ENCODE data around the gene CDK3.

Gene CDK3

GRCh38 chr17:76014100-76014924 lies 13.7 kb downstream of the CDK3 start:
- peak; percentile 68 for DNase-seq (ENCODE audit: low spot score)

GRCh38 chr17:76014925-76015261 lies 14.2 kb downstream of the CDK3 start:
- no peak for DNase-seq (ENCODE audit: low spot score)

- DNase-seq (ENCODE audit: low spot score), result no peak
Observed at GRCh38 chr17:76017481-76018339, 17.1 kb downstream of the CDK3 start.

DNA sequence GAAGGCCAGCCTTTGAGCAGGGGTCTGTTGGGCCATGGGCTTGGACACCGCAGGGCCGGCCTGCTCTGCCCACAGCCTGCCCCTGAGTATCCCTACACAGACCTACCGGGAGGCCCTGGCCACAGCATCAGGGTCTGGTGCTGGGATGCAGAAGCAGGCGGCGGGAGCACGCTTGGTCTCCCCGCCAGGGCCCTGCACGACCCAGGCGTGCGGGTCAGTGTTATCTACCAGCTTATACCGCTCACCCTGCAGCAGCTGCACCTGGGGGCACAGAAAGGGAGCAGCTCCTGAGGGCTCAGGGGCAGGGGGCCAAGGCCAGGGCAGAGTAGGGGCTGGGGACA lies 17.7 kb downstream of the CDK3 start:
- no peak for DNase-seq (ENCODE audit: low spot score)

- DNase-seq (ENCODE audit: low spot score), result no peak
Observed at GRCh38 chr17:76018801-76019200, 18.1 kb downstream of the CDK3 start.

DNA sequence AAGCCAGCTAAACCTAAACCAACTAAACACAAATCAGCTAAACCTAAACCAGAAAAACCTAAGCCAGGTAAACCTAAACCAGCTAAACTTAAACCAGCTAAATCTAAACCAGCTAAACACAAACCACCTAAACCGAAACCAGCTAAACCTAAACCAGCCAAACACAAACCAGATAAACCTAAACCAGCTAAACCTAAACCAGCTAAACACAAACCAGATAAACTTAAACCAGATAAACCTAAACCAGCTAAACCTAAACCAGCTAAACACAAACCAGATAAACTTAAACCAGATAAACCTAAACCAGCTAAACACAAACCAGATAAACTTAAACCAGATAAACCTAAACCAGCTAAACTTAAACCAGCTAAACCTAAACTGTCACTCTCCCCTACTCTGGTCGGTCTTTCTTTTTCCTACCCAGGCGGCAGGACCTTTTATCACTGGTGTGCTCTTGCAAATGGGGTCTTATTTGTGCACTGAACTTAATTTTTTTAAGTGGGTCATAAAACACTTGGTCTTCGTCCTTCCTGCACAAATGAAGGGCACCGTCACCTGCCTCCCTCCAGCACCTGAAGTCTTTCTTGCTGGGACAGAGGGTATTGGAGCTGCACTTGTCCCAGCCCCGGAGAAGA lies 19.3 kb downstream of the CDK3 start:
- DNase-seq (ENCODE audit: low spot score), result no peak

DNA sequence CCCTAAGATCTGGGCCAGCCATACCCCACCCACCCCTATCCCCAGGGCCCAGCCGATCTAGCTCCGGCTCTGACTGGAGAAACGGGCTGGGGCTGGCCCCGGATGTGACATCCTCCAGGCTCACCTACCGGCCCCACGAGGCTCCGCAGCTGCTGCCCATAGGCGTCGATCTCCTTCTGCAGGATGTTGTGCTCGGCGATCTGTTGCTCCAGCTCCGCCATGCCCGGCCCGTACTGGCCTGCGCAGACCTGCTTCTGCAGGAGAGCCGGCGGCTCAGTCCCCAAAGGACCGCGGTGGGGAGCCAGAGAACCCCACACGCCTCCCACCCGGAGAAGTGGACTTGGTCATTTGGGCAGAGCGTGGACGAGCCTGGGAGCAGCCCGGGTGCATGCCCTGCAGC lies 21.6 kb downstream of the CDK3 start:
- DNase-seq (ENCODE audit: low spot score), result no peak

DNA sequence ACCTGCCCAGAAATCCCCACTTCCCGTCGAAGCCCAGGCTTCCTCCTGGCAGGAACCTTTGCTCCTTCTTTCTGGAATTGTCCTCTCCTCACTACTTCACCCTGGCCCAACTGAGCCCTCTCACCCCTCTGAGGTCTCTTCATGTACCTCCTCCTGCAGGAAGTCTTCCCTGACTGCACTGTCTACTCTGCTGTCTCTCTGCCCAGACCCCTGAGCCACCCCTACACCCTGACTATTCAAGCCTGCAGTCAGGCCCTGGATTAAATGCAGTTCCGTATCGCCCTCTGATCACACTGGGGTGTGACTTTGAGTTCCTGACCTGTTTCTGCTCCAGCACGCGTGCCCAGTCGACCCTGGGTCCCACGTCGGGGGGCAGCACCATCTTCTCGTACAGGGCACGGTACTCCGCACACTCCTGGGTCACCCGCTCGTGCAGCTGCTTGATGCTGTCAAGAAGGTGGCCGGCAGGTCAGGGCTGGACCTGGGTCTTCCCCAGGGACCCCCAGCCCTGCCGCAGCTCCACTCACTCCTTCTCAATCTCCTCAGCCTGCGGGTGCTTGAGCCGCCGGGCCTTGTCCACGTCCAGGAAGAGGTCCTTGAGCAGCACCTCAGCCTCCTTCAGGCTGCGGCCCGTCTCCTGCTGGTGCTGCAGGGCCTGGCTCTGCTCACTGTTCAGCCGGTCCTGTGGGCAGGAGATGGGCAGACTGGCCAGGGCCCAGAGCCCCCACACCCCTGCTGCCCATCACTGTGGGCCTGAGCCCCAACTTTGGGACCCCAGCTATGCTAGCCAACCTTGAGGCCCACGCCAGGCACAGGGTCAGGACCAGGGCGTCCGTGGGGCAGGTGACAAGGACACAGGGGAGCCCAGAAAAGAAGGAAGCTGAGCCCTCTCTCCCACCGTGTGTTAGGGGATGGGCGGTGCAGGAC lies 22.6 kb downstream of the CDK3 start:
- no peak for DNase-seq (ENCODE audit: low spot score)

DNA sequence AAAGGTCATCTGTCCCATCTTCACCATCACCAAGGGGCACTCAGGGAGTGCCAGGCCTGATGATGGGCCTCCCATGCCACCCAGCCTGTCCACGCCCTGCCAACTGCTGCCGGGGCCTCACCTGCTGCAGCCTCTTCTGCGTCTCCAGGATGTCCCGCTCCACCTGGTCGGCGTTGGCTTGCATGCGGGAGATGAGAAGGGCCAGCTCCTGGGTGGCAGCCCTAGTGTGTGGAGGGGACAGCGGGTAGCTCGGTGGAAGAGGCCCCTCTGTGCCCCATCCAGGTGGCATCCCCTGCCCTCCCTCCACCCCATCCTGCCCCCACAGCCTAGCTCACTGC lies 23.2 kb downstream of the CDK3 start:
- no peak for DNase-seq (ENCODE audit: low spot score)

GRCh38 chr17:76024353-76024752 lies 23.7 kb downstream of the CDK3 start:
- DNase-seq (ENCODE audit: low spot score), result no peak

GRCh38 chr17:76025294-76025693 lies 24.6 kb downstream of the CDK3 start:
- no peak for DNase-seq (ENCODE audit: low spot score)

DNA sequence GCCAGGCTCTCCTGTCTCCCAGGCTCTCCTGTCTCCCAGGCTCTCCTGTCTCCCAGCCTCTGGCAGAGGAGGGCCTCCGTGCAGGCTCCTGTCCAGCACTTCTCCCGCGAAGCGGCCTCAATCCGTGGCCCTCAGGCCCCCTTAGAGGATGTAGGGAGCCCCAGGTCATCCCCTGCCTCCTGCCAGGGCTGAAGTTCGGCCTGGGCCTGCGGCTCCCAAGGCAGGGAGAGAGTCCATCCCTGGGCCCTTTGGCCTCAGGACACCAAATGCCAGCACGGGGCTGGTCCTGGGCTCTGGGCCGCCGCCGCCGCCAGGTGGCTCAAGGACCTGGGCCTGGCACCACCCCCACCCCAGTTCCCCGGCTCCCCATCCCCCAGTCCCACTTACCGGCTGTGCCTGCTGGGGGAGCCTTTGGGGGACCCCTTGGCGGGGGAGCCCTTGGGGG lies 26.1 kb downstream of the CDK3 start:
- no peak for DNase-seq (ENCODE audit: low spot score)

DNA sequence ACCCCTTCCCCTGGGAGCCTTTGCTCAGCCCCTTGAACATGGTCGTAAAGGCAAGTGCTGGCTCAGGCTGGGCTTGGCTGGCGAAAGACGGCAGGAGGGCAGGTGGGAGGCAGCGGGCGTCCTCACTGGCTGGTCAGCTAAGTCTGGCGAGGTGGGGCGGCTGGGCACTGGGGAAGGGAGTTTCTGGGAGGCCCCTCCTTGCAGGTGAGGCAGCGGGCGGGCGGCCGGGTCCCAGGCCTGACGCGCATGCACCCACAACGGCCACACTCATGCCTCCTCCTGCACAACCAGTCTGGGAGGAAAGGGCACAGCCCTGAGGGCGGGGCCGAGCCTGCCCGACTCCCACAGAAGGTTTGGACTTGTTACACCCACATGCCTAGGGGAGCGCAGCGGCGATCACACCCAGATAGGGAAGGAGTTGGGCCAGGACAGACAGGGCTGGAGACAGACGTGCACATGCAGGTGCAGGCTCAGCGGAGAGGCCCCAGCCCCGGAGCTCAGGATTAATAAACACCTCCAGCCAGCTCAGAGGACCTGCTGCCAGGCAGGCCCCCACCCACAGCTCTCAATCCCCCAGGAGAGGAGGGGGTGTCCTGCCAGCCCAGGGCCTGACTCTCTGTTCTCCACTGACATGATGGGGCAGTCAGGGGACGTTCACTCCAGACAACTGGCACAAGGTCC lies 26.6 kb downstream of the CDK3 start, which contains the start of gene EVPL:
Gene EVPL (minus strand): TSS at position 148 of the 681 bp plus-strand sequence. CDS start 108 bp downstream, at position 40.
- DNase-seq (ENCODE audit: low spot score), result no peak

- no peak for DNase-seq (ENCODE audit: low spot score)
Observed at GRCh38 chr17:76032073-76032779, 31.6 kb downstream of the CDK3 start.

DNA sequence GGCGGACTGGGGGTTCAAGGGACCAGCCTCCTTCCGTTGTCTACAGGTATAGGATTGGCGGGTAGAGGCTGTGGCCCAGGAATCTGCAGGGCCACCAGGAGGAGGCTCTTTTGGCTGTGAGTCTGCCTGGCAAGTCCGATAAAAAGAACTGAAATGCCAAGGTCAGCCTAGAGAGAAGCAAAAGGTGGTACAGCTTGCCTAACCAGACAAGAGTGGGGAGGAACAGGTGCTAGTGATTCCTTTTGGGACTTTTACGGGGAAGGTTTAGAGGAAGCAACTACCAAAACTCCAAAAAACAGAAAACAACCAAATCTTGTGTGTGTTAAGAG lies 32.1 kb downstream of the CDK3 start:
- no peak for DNase-seq (ENCODE audit: low spot score)

- DNase-seq (ENCODE audit: low spot score), result no peak
Observed at GRCh38 chr17:76033139-76033538, 32.5 kb downstream of the CDK3 start.

GRCh38 chr17:76034428-76035350 lies 34.0 kb downstream of the CDK3 start:
- DNase-seq (ENCODE audit: low spot score), result no peak

GRCh38 chr17:76036497-76037261 lies 36.0 kb downstream of the CDK3 start:
- DNase-seq (ENCODE audit: low spot score), result no peak

- DNase-seq (ENCODE audit: low spot score), result no peak
Observed at GRCh38 chr17:76038050-76038449, 37.4 kb downstream of the CDK3 start.

Data from kidney capillary endothelial cell (primary cell).